ENCODE data around the gene KNTC1. TPM values are rescaled to one million over a fixed set of nuclear protein-coding genes. Genes with fewer than 3 reads are reported as not detected.
"Not testable (repeated sequence)": the region's sequence is repeated elsewhere in the genome, so short reads cannot be mapped to it uniquely, and the experiment has no call there.

Gene KNTC1
- total RNA-seq, 1 experiment from 2014 or later = 41.7 TPM

- DNase-seq (ENCODE audit: low read depth) = no peak
Measured at GRCh38 chr12:122508163-122508562, 18.9 kb upstream of the KNTC1 start.

GRCh38 chr12:122513028-122513427 lies 14.0 kb upstream of the KNTC1 start:
- not testable (repeated sequence) for DNase-seq (ENCODE audit: low read depth)

GRCh38 chr12:122513660-122514059 lies 13.4 kb upstream of the KNTC1 start:
- no peak for DNase-seq (ENCODE audit: low read depth)

GRCh38 chr12:122515275-122515674 lies 11.8 kb upstream of the KNTC1 start:
- no peak for DNase-seq (ENCODE audit: low read depth)

GRCh38 chr12:122516544-122517361 lies 10.3 kb upstream of the KNTC1 start:
- no peak for DNase-seq (ENCODE audit: low read depth)

GRCh38 chr12:122517877-122518276 lies 9.2 kb upstream of the KNTC1 start:
- DNase-seq (ENCODE audit: low read depth) = peak; percentile 99

GRCh38 chr12:122518908-122519307 lies 8.1 kb upstream of the KNTC1 start:
- no peak for DNase-seq (ENCODE audit: low read depth)

- no peak for DNase-seq (ENCODE audit: low read depth)
Measured at GRCh38 chr12:122519418-122519817, 7.6 kb upstream of the KNTC1 start.

- DNase-seq (ENCODE audit: low read depth) = no peak
Measured at GRCh38 chr12:122520676-122521075, 6.4 kb upstream of the KNTC1 start.

- peak; percentile 43 for DNase-seq (ENCODE audit: low read depth)
Measured at GRCh38 chr12:122523280-122523679, 3.8 kb upstream of the KNTC1 start.

GRCh38 chr12:122523846-122524718 lies 3.0 kb upstream of the KNTC1 start:
- no peak for DNase-seq (ENCODE audit: low read depth)

GRCh38 chr12:122527478-122527944 lies 462 bp downstream of the KNTC1 start:
- DNase-seq (ENCODE audit: low read depth) = peak; percentile 31

GRCh38 chr12:122528582-122528981 lies 1.5 kb downstream of the KNTC1 start:
- no peak for DNase-seq (ENCODE audit: low read depth)

- DNase-seq (ENCODE audit: low read depth) = no peak
Measured at GRCh38 chr12:122528992-122529391, 1.9 kb downstream of the KNTC1 start.

GRCh38 chr12:122533856-122534255 lies 6.8 kb downstream of the KNTC1 start:
- no peak for DNase-seq (ENCODE audit: low read depth)

GRCh38 chr12:122537021-122537420 lies 10.0 kb downstream of the KNTC1 start:
- DNase-seq (ENCODE audit: low read depth) = no peak

- no peak for DNase-seq (ENCODE audit: low read depth)
Measured at GRCh38 chr12:122538496-122538895, 11.4 kb downstream of the KNTC1 start.

GRCh38 chr12:122544537-122544936 lies 17.5 kb downstream of the KNTC1 start:
- DNase-seq (ENCODE audit: low read depth) = no peak

- DNase-seq (ENCODE audit: low read depth) = no peak
Measured at GRCh38 chr12:122545855-122546254, 18.8 kb downstream of the KNTC1 start.

GRCh38 chr12:122547330-122547729 lies 20.3 kb downstream of the KNTC1 start:
- no peak for DNase-seq (ENCODE audit: low read depth)

GRCh38 chr12:122558745-122559641 lies 31.9 kb downstream of the KNTC1 start:
- no peak for DNase-seq (ENCODE audit: low read depth)
